Activated CD4-positive, alpha-beta T cell treated with anti-CD3 and anti-CD28 coated beads, Interleukin-2, amount 50 U/mL, for 48 hours (primary cell): ENCODE results near the gene ANO2.
"Not testable (repeated sequence)": the region's sequence is repeated elsewhere in the genome, so short reads cannot be mapped to it uniquely, and the experiment has no call there.

Experiments
- DNase-seq, 2 experiments: peaks; one replicate each; pipeline ENCODE4 v3.0.0-alpha.2; 2020

Gene ANO2

DNA sequence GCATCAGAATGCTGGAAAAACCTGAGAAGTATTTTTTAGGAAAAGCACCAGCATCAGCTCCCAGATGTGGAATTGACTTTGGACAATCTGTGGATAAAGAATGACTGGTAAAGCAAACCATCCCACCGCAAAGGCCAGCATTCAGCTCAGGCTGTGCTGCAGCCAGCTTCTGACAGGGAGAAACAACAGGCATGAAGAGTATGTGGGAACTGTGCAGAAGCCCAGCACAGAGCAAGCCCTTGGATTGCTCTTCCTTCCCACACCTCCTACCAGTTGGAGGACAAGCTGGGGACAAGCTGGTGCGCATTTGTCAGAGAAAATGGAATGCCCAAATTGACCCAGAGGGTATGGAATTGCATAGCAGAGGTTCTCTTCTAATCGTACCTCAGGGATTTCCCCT is 228.1 kb downstream of the ANO2 start:
- DNase-seq = no peak

DNA sequence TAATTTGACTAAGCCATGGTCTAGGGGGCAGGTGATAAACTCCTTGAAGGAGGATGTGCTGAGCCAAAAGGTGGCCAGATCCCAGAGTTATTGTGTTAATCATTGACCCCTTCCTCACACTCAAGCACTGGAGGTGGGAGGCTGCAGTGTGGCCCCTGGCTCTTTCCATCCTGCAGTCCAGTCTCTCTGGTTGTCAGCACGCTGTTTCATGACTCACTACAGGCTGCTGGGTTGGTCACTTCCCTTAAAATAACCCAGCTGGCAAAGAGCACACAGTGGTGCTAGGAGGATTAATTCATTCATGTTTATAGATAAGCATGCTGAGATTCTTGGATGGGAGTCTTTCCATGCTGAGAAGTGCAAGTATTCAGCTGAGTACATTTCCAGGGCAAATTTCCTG is 228.9 kb downstream of the ANO2 start:
- no peak for DNase-seq

DNA sequence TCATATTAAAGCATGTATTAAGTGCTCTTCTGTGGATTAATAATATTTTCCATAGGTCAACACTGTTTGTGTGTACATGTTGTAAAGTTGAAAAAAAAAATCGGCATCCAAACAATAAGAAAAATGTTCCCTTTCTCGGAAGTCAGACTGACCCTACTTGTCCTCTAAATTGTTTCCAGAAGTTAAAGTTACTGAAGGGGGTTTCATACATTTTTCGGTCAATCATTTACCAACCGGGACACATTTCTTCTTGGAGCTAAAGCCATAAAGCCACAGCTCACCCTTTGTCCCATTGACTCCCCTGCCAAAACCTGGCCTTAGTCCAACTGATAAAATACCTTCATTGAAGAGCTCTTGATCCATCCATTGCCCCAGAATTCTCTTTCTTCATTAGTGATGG is 230.0 kb downstream of the ANO2 start:
- DNase-seq = no peak

DNA sequence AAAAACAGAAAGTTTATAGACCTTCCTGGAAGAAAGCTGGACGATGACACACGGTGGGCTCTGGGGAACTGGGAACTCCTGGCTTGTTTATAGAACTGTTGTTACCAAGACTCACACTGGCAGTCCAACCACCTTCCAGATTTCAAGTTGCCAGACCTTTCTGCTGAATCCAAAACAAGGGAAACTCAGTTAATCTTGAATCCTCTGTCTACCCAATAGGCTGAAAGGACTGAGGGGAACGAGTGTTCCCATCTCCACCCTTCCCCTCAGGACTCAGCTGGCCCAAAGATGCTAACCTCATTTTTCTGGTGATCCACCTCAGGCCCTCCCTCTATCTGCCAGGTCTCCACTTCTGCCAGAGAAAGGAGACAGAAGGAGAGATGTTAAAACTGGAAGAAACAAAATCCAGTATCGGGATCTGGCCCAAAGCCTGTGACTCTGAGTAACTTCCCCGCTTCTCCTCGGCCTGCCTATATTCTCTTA is 231.4 kb downstream of the ANO2 start:
- no peak for DNase-seq

DNA sequence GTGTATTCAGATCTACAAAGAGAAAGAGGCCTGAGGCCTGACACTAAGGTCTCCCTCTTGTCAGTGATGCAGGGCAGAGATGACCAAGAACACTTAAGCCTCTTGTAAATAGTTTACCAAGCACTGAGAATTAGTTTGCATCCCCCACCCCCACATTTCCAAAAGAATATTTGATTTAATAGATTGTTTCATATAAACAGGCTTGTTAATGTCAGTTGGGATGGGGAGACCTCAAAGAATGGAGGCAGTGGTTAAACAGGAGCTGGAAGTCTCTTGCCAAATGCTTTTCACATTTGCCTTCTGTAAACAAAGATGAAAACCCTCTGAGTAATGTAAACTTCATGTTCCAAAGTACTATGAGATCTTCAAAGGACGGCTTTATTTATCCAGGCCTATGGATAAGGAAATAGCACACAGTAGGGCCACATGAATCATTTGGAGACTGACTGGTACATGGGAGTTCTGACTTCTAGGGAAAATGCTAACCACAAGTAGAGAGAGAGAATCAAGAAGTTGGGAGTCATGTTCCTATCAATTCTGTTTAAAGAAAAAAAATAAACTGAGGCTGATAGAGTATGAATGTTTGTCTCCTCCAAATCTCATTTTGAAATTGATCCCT is 234.7 kb downstream of the ANO2 start:
- no peak for DNase-seq

DNA sequence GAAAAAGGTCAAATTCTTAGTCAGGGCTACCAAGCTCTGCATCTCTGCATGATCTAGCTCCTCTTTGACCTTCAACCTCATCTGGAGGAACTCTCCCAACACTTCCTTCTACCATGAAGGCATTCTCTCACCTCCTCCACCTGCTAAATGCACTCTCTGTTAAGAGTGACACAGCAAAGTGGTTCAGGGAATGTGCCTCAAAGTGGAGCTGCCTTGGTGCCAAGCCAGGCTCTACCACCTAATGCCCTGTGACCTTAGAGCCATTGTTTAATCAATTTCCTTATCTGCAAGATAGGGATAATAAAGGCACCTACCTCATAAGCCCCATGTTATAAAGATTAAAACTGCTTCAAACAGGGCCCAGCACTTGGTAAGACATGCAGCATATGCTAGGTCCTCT is 236.7 kb downstream of the ANO2 start:
- DNase-seq = no peak

DNA sequence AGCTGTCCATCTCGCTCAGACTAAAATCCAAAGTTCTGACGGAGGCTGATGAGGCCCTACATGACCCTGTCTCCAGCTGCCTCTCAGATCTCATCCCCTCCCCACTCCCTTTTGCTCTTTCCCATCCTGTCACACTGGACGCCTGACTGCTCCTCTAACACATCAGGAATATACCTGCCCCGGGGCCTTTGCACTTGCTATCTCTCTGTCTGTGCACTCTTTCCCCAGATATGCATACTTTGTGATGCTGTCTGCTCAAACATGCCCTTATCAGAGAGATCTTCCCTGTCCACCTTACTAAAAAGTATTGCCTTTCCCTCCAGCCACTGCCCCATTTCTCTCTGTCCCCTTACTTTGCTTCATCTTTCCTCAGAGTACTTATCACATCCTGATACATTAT is 238.8 kb downstream of the ANO2 start:
- no peak for DNase-seq

DNA sequence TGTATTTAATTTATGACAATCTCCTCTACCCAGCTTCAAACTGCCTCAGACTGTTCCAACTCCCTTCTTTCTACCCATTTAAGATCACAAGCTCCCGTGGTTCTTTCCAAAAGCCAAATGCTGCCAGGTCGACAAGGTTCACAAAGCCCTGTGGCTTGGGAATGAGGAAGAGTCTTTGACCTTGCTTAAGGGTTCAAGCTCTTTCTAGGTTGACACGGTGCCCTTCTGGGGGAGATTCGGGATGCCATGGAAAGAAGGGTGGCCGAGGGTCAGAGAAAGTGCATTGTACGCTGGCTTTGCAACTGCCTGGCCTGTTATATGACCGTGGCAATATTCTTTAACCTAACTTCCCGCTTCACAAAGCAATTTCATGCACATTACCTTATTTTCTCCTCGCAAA is 239.3 kb downstream of the ANO2 start:
- DNase-seq = no peak

DNA sequence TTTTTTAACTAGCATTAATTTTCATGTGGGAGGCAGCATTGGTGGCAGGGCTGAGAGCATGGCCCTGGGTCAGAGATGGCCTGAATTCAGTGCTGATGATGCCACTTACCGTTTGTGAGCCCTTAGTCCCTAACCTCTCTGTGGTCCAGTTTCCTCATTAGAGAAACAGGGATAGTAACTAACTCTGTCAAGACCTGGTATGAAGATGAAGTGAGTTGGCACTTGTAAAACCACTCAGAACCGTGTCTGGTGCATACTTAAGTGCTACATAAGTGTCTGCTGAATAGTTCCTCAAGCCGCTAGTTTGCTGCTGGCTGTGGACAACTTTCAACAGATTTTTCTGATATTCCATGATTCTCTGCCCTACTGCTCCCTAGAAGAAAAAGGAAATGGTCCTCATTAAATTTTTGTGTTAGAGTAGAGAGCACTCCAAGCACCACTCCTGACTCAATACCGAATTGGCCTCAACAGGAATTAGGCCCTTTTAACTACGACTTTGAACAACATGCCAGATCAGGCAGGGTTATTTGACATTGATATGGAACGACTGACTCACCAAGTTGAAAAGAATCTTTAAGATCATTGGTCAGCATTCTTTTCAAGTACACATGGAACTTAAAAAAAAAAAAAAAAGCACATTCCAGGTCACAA is 250.2 kb downstream of the ANO2 start:
- no peak for DNase-seq

DNA sequence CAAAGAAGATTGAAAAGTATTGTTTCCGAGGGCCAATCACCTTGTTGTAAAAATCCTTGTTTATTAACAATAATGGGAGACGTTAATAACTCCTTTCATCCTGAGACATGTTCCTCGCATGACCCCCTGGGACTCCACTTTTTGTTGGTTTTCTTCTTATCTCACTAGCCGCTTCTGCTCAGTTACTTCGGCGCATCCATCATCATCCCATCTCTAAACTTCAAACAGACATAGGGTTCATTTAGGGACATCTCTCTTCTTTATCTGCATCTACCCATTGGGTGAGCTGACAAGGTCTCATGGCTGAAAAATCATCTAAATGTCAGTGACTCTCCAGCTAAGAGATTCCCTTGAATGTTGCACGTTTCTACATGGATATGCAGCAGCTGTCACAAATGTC is 252.2 kb downstream of the ANO2 start:
- DNase-seq = no peak

DNA sequence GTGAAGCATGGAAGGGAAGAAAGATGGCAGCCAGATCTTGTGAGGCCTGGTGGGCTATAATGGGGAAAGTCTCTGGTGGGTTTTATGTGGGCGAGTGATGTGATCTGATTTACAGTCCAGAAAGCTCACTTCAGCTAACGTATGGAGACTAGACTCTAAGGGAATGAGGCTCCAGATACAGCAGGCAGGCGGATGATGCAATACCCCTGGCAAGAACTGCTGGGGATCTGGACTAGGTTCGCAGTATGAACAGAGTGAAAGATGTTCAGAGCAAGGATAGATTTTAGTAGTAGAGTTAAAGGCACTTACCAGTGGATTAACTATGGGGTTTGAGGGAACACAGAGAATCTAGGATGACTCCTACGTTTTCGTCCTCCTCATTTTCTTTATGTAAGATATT is 253.1 kb downstream of the ANO2 start:
- DNase-seq = no peak

DNA sequence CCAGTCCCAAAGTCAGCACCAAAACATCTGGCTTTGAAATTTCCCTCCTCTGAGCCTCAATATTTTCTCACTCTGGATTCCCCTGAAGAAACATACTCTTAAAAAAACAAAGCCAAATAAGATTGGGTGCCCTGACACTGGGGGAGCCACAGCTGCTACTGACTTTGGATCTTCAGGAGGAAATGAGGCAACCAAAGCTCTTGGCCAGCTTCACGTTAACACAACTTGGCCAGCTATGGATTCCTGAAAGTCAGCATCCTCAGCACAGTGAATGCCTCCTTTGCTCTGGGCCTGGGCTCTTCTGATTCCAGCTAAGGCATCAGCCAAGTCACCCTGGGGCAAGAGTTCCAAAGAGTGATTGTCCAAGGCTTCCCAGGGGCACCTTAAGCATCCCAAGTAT is 254.8 kb downstream of the ANO2 start:
- DNase-seq = no peak

DNA sequence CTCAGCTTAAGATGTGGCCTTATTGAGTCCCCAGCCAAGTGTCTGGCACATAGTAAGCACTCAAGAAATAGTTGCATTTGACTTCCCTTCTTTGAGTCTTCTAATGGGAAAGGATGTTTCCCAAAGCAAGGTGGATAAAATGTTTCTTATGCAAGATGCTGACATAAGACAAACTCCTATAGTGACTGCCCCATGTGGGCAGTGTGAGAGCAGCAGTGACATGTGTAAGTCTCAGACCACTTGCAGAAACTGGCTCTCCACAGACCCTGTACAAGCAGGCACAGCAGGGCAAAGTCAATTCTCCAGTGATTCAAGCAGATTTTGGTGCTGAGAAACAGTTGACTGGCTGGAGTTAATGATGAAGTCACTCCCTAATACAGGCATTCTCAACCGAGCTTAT is 255.3 kb downstream of the ANO2 start:
- DNase-seq = no peak

DNA sequence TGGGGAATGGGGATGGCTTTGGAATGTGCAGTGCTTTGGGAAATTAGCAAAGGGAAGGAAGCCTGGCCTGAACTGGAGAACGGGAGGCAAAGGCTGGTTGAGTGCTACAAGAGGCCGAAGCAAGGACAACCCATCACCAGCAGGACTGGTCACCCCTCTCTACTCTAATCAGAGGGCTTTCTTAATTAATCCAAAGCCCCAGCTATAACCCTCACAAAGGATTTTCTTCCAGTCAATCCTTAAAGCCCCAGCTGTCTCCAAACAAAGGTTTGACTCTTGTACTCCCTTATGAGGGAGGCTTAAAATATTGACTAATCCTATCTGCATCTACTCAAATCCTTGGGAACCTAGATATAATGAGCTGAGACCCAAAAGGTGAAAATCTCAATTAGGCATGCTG is 256.8 kb downstream of the ANO2 start:
- DNase-seq = no peak

DNA sequence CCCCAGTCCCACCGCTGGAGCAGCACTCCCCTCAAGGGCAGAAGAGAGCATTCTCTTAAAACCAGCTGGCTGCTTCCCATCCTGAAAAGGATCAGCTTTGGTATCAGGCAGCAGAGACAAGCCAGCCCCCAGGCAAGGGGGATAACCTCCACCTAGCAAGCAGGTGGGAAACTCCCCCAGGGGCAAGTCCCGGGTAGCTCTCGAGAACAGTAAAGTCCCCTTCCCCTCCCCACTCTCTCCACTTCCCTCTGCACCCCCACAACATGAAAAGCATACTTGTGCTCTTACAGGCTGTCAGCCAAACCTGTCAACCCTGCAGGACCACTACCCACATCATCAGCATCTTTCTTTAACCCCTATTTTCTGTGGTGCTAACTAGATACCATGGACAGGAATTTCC is 259.1 kb downstream of the ANO2 start:
- DNase-seq = no peak

DNA sequence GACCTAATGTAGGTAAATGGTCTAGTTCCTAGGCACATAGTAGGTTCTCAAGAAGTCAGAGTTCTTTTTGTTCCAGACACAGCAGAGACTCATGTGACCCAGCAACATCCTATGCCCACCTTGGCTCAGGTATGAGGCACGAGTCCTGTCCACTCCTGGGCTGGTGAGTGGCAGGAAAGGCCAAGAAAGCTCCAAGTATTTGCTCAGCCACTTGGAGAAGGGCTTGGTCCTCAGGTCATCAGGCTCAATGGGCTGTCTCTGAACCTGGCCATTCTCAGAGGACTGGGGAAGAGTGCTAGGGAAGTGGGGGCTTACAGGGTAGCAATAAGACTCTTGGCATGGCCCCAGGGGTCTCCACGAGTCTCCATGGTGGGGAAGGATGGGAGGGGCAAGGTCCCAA is 260.1 kb downstream of the ANO2 start:
- DNase-seq = no peak

DNA sequence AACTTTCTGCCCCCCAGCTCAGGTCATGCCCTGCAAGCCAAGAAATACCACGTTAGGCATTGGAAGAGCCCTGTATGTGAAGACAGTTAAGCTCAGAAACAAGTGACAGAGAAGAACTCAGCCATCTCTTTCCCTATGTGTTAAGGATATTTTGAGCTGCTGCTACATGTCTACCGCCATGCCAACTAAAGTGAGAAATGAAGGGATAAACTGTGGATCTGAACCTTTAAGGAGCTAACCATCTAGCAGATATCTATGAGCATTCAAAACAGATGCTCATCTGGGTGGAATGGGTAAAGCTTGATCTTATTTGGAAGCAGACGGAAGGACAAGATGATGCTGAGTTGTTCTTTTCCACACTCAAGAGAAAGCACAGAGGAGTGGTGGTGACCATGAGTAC is 262.5 kb downstream of the ANO2 start:
- no peak for DNase-seq

DNA sequence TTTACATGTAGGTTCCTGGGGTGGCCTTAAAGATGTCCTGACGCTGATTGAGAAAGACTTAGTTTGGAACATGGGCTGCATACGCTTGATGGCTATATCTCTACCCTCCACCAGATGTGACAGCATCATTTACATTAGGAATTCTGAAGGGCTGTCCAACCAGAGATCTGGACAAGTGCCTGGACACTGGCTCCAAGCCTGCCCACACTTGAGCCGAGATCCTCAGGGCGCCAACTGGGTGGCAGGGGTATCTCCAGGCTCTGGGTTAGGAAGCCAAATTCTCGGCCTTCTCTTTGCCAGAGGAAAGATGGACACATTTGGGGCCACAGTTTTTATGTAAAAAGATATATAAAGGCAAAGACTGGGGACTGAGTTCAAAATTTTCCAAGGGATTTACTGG is 266.9 kb downstream of the ANO2 start:
- no peak for DNase-seq

DNA sequence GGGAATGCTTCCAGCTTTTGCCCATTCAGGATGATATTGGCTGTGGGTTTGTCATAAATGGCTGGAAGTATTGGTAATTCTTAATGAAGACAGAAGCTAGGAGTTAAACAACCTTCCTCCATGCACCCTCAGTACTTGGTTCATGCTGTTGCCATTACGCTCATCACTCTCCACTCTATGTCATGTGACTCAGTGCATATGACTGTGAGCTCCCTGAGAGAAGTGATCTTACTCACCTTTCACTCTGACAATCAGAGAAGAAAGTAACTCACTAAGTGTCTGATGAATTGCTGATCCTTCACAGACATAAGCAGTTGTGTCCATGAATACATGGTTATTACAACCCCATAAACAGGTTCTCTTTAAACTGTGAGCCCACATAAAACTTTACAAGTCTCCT is 275.4 kb downstream of the ANO2 start:
- DNase-seq = not testable (repeated sequence)

DNA sequence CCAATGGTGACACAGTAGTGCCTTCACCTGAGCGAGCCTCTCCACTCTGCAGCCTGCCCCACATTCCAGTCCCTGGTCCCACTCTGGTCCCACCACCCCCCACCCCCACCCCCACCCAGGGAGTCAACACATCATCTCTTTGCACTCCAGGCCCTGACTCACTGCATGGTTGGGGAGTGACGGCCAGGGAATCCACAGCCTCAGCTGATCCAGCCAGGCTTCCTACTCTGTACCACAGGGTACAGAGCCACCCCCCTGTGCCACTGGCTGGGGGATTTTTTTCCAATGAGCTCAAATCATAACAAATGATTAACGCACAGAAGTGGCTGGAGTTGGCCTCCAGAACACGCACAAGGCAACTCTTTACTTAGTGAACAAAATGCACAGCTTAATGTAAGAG is 279.4 kb downstream of the ANO2 start:
- no peak for DNase-seq

DNA sequence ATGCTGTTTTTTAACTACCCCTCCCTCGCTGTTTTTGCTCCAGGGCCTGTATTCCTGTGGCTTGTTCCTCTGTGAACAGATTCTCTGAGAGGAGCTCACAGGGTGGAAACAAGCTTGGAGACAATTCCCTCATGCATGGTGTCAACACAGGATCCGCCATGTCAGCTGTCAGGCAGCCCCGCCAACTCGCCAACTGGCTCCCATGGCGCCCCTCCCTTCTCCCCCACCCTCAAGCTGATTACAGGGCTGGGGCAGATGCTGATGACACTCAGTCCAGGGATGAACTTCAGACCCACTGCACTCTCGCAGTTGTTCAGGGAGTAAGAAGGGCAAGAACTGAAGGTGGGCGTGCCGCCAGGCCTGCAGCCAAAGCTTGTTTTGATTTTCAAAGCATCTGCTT is 283.2 kb downstream of the ANO2 start:
- DNase-seq = no peak

DNA sequence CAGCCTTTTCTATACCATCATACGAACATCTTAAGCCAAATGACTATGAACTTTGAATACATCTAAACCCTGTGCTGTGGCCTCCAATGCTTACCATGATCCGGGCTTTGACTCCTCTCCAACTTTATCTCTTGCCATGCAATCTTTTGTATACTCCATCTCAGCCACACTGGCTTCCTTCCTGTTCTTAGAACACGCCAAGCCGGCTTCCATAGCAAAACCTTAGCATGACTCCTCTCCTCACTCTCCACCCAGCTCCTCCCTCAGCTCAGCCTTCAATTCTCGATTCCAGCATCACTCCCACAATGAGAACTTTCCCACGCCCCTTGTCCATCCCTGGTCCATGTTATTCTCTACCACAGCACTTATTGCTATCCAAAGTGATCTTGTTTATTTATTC is 284.8 kb downstream of the ANO2 start:
- no peak for DNase-seq

DNA sequence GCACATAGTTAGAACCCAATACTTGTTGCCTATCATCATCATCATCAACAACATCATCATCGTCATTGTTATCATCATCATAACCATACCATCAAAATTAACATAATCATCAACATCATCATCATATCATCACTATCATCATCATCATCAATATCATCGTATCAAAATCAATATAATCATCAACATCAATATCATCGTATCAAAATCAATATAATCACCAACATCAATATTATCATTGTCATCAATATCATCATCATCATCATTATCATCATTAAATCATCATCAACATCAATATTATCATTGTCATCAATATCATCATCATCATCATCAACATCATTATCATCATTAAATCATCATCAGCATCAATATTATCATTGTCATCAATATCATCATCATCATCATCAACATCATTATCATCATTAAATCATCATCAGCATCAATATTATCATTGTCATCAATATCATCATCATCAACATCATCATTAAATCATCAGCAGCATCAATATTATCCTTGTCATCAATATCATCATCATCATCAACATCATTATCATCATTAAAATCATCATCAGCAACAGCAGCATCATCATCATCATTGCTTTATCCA is 286.6 kb downstream of the ANO2 start:
- DNase-seq = not testable (repeated sequence)

DNA sequence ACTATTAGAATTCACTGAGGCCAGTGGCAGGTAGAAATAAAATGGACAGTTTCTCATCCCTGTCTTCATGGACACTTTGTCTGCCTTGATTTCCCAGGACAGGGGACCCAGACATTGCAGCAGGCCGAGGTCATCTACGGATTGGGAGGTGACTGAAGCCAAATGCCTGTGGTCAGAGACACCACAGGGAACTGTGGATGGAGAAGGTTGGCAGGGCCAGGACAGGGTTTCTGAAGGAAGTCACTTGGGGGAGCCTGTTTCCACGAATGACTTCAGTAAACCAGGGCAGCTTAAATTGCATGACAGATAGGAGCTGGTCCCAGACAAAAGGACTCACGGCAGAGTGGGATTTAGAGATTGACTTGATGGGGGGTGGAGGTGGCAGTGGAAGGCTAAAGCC is 288.2 kb downstream of the ANO2 start:
- no peak for DNase-seq

DNA sequence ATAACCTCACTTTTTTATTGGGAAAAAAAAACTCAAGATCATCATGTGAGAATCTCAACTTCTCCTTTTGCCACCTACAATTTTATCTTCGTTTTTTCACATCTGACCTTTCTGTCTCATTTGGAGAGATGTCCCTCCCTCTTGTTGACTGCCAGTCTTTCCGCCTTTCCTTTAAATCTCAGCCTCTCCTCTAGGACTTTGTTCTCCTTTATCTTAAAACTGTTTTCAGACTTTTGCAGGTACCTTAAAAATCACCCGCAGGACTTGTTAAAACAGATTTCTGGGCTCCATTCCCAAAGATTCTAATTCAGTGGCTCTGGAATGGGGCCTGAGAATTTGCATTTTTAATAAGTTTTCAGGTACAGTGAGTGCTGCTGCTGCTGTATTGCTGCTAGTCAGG is 289.9 kb downstream of the ANO2 start:
- DNase-seq = no peak
